ENCODE measurements around the gene PLXNB1.

Gene PLXNB1

DNA sequence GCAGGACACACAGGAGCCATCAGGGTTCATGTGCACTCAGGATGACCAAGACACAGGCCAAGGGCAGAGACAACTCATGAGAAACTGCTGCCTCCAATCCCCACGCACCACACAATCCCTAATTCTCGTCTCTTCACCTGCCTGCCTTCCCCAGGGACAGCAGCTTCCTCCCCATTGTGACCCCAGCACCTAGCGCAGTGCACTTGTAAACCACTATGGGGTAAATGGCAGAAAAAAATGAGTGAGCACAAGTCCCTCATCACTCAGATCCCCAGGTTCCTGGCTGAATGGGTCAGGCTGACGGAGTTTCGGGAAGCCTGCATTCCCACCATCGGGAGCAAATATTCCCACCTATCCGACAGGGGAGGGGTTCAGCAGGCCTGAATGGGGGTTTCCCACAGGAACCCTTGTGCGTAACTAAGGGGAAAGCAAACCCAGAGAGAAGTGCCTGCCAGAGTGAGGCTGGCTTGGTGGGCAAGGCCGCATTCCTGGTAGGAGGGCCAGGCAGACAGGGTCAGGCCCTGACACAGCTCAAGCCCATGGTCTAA, 18.8 kb downstream of the PLXNB1 start:
- H3K4me3 ChIP-seq (ENCODE audit: low read length) = no peak overlapping the region
- WGBS (ENCODE audit: insufficient coverage, insufficient read length) = no CpG with 5 or more reads among the region's 9 CpGs
- no peaks in the 10 kb centered on the region for H3K9me3 ChIP-seq (ENCODE audit: control insufficient read depth, insufficient read depth, low read length)
- no peak overlapping the region for H3K27ac ChIP-seq (ENCODE audit: low read length)
- H3K36me3 ChIP-seq (ENCODE audit: control insufficient read depth, insufficient read depth, low read length) = peaks cover 91% of the 10 kb centered on the region
- DNase-seq (ENCODE audit: low read depth, low spot score) = no peak
- H3K4me1 ChIP-seq (ENCODE audit: control insufficient read depth, insufficient read depth, low read length) = no peaks in the 10 kb centered on the region
- no peaks in the 10 kb centered on the region for H3K27me3 ChIP-seq (ENCODE audit: control insufficient read depth, insufficient read depth, low read length)

DNA sequence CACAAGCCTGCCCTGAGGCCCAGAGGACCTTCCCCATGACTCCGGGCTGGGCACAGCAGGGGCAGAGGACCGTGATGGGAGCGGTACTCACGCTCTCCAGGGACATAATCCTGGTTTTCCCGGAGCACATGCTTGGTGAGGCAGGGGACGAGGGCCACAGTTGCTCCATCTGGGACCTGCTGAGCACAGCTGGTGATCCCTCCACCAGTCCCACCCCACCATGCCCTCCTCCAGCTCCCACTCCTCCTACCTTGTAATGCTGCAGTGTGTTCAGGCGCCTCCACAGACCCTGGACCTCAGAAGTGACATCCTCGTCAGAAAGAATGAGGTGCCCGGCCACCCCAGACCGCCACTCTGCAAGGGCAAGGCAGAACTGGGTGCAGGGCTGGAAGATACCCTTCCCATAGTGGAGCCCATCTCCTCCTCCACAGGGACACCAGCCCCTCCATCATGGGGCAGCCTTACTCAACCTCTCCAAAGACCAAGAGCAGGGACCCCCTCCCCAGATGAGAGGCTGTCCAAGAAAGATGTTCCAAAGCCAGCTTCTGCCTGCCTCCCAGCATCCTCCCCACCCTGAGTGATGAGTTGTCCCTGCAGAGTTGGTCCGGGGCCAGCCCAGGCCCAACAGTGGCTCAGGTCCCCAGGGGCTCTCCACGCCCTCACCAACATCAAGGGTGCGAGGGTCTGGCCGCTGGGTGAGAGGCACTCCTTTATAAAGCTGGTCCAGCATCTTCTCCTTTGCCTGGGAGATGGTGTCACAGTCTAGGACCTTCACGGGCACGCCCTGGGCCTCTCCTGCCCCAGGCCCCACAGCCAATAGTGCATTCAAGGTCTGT, 19.5 kb downstream of the PLXNB1 start:
- no CpG with 5 or more reads among the region's 16 CpGs for WGBS (ENCODE audit: insufficient coverage, insufficient read length)

GRCh38 chr3:48409291-48410201, 20.3 kb downstream of the PLXNB1 start:
- H3K9me3 ChIP-seq (ENCODE audit: control insufficient read depth, insufficient read depth, low read length) = no peaks in the 10 kb centered on the region
- H3K27ac ChIP-seq (ENCODE audit: low read length) = no peak overlapping the region
- no peaks in the 10 kb centered on the region for H3K4me1 ChIP-seq (ENCODE audit: control insufficient read depth, insufficient read depth, low read length)
- no CpG with 5 or more reads among the region's 31 CpGs for WGBS (ENCODE audit: insufficient coverage, insufficient read length)
- peaks cover 87% of the 10 kb centered on the region for H3K36me3 ChIP-seq (ENCODE audit: control insufficient read depth, insufficient read depth, low read length)
- no peak overlapping the region for H3K4me3 ChIP-seq (ENCODE audit: low read length)
- no peak for DNase-seq (ENCODE audit: low read depth, low spot score)
- H3K27me3 ChIP-seq (ENCODE audit: control insufficient read depth, insufficient read depth, low read length) = no peaks in the 10 kb centered on the region

More for the DNA sequence above, 19.5 kb downstream of the PLXNB1 start:
- Histone ChIP-seq H3K4me1 (ENCODE audit: control insufficient read depth, insufficient read depth, low read length) (no peaks in the 10 kb centered on the region), H3K9me3 (ENCODE audit: control insufficient read depth, insufficient read depth, low read length) (no peaks in the 10 kb centered on the region), H3K4me3 (ENCODE audit: low read length) (no peak overlapping the region), H3K27ac (ENCODE audit: low read length) (no peak overlapping the region), H3K36me3 (ENCODE audit: control insufficient read depth, insufficient read depth, low read length) (peaks cover 89% of the 10 kb centered on the region), H3K27me3 (ENCODE audit: control insufficient read depth, insufficient read depth, low read length) (no peaks in the 10 kb centered on the region)
- no peak for DNase-seq (ENCODE audit: low read depth, low spot score)

DNA sequence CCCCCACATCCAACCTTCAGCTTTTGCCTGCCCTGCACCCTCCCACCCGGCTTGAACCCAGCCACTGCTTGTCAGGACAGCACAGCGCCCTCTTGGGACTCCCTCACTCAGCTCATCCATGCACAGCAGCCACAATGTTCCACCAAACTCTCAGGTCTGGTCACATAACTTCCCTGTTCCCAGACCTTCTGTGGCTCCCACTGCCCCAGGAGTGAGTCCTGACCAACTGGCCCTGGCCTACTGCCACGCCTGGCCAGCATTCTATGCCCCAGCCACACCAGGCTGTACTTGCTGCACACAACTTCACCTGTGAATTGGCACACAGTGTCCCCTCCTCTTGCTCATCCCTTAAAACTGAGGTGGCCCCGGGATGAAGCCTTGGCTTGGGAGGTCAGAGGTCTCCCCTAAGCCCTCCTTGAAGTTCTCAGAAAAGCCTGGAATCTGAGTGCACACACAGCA, 21.0 kb downstream of the PLXNB1 start:
- Histone ChIP-seq H3K9me3 (ENCODE audit: control insufficient read depth, insufficient read depth, low read length) (no peaks in the 10 kb centered on the region), H3K27ac (ENCODE audit: low read length) (no peak overlapping the region), H3K4me3 (ENCODE audit: low read length) (no peak overlapping the region), H3K27me3 (ENCODE audit: control insufficient read depth, insufficient read depth, low read length) (no peaks in the 10 kb centered on the region), H3K36me3 (ENCODE audit: control insufficient read depth, insufficient read depth, low read length) (peaks cover 86% of the 10 kb centered on the region), H3K4me1 (ENCODE audit: control insufficient read depth, insufficient read depth, low read length) (no peaks in the 10 kb centered on the region)
- DNase-seq (ENCODE audit: low read depth, low spot score) = no peak
- WGBS (ENCODE audit: insufficient coverage, insufficient read length) = no CpG with 5 or more reads among the region's 4 CpGs

- Histone ChIP-seq H3K36me3 (ENCODE audit: control insufficient read depth, insufficient read depth, low read length) (peaks cover 78% of the 10 kb centered on the region), H3K4me1 (ENCODE audit: control insufficient read depth, insufficient read depth, low read length) (no peaks in the 10 kb centered on the region), H3K4me3 (ENCODE audit: low read length) (no peak overlapping the region), H3K27me3 (ENCODE audit: control insufficient read depth, insufficient read depth, low read length) (no peaks in the 10 kb centered on the region), H3K27ac (ENCODE audit: low read length) (no peak overlapping the region), H3K9me3 (ENCODE audit: control insufficient read depth, insufficient read depth, low read length) (no peaks in the 10 kb centered on the region)
- DNase-seq (ENCODE audit: low read depth, low spot score) = no peak
- WGBS (ENCODE audit: insufficient coverage, insufficient read length) = no CpG with 5 or more reads among the region's 8 CpGs
Observed at GRCh38 chr3:48407542-48408099, 22.3 kb downstream of the PLXNB1 start.

GRCh38 chr3:48406443-48407431, 23.1 kb downstream of the PLXNB1 start:
- Histone ChIP-seq H3K4me1 (ENCODE audit: control insufficient read depth, insufficient read depth, low read length) (no peaks in the 10 kb centered on the region), H3K27ac (ENCODE audit: low read length) (no peak overlapping the region), H3K27me3 (ENCODE audit: control insufficient read depth, insufficient read depth, low read length) (no peaks in the 10 kb centered on the region), H3K36me3 (ENCODE audit: control insufficient read depth, insufficient read depth, low read length) (peaks cover 70% of the 10 kb centered on the region), H3K9me3 (ENCODE audit: control insufficient read depth, insufficient read depth, low read length) (no peaks in the 10 kb centered on the region), H3K4me3 (ENCODE audit: low read length) (no peak overlapping the region)
- no peak for DNase-seq (ENCODE audit: low read depth, low spot score)
- no CpG with 5 or more reads among the region's 18 CpGs for WGBS (ENCODE audit: insufficient coverage, insufficient read length)

DNA sequence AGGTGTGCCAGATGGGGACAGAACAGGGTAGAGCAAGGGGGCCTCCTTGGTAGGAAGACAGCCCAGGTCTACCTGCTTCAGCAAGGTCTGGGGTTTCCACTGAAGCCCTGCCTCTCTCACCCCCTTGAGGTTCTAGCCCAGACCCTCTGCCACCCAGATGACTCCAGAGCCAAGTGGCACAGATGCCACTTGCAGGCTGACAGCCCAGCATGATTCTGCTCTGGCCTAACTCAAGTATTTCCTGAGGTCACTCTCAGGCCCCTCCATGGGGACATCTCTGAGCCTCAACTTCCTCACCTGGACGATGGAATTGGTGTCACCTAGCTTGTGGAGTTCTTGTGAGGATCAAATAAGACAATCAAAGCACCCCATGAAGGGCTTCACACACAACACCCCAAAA, 23.9 kb downstream of the PLXNB1 start:
- H3K36me3 ChIP-seq (ENCODE audit: control insufficient read depth, insufficient read depth, low read length) = peaks cover 62% of the 10 kb centered on the region
- H3K27me3 ChIP-seq (ENCODE audit: control insufficient read depth, insufficient read depth, low read length) = no peaks in the 10 kb centered on the region
- DNase-seq (ENCODE audit: low read depth, low spot score) = no peak
- WGBS (ENCODE audit: insufficient coverage, insufficient read length) = no CpG with 5 or more reads among the region's 1 CpG
- no peaks in the 10 kb centered on the region for H3K4me1 ChIP-seq (ENCODE audit: control insufficient read depth, insufficient read depth, low read length)
- H3K4me3 ChIP-seq (ENCODE audit: low read length) = no peak overlapping the region
- H3K9me3 ChIP-seq (ENCODE audit: control insufficient read depth, insufficient read depth, low read length) = no peaks in the 10 kb centered on the region
- H3K27ac ChIP-seq (ENCODE audit: low read length) = no peak overlapping the region

DNA sequence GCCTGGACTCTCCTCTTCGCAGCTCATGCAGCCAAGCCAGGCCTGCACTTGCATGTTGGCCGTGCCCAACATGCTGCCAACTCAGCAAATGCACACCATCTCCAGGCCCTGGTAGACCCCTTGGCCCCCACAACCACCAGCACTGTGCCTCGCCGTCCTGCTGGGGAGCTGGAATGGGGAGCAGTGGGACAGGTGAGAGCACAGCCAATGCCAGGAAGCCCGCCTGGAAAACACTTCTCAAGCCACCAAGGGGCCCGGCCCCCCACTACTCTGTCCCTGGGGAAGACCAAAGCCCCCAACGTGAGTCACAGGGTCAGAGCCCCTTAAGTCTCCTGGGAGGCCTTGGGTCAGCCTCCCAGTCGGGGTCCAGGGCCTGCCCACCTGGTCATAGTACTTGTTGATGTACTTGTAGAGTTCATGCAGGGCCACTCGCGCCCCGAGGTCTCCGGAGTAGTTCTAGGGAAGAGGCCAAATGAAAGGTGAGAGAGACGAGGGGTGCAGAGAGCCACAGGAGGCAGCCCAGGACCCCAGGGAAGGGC, 24.5 kb downstream of the PLXNB1 start:
- Histone ChIP-seq H3K36me3 (ENCODE audit: control insufficient read depth, insufficient read depth, low read length) (peaks cover 57% of the 10 kb centered on the region), H3K27me3 (ENCODE audit: control insufficient read depth, insufficient read depth, low read length) (no peaks in the 10 kb centered on the region), H3K4me3 (ENCODE audit: low read length) (no peak overlapping the region), H3K27ac (ENCODE audit: low read length) (no peak overlapping the region), H3K4me1 (ENCODE audit: control insufficient read depth, insufficient read depth, low read length) (no peaks in the 10 kb centered on the region), H3K9me3 (ENCODE audit: control insufficient read depth, insufficient read depth, low read length) (no peaks in the 10 kb centered on the region)
- no peak for DNase-seq (ENCODE audit: low read depth, low spot score)
- no CpG with 5 or more reads among the region's 13 CpGs for WGBS (ENCODE audit: insufficient coverage, insufficient read length)
